IMR-90 (cell line): ENCODE results near the gene GFPT1. TPM values are rescaled to one million over a fixed set of nuclear protein-coding genes. Genes with fewer than 3 reads are reported as not detected.

Experiments used
- ATAC-seq: fragments of 200-7000 bp; cut with Tn5 transposase; 2 replicates; pipeline ENCODE4 v1.9.1; 2020; ENCODE audit warnings: low read depth, mild to moderate bottlenecking, moderate library complexity
- BruUV-seq: library from RNA; stranded (reverse); fragments of 400-500 nt; replicated peaks from 2 replicates; lab custom pipeline; 2021; lab: Mats Ljungman, UMichigan
- CTCF ChIA-PET: fragments of 300-600 bp; formaldehyde crosslinking; extraction: SDS; loops from one replicate; lab custom pipeline; 2021; ENCODE audit warnings: antibody characterized with exemption; lab: Yijun Ruan, JAX
- POLR2A ChIA-PET: fragments of 300-600 bp; sonication (Branson Sonifier 250); formaldehyde crosslinking; loops from one replicate; lab custom pipeline; 2022; ENCODE audit warnings: antibody characterized with exemption; ENCODE audit not compliant: unreplicated experiment; lab: Charles Lee
- DNase-seq: peaks from one replicate; pipeline ENCODE4 v3.0.0; 2013
- H2AFZ ChIP-seq: replicated peaks from 2 replicates; pipeline ENCODE3; 2013; ENCODE audit warnings: low read length, mild to moderate bottlenecking; ENCODE audit not compliant: poor library complexity
- H2AK5ac ChIP-seq: 2 replicates; pipeline ENCODE4 v1.6.1; 2013; ENCODE audit warnings: low read depth, low read length, inconsistent platforms
- H2AK9ac ChIP-seq: replicated peaks from 2 replicates; pipeline ENCODE3; 2013; ENCODE audit warnings: mild to moderate bottlenecking, low read depth, low read length, moderate library complexity; ENCODE audit not compliant: poor library complexity
- H2BK120ac ChIP-seq: 2 replicates; pipeline ENCODE4 v1.6.1; 2013; ENCODE audit warnings: low read depth, low read length, inconsistent platforms
- H2BK15ac ChIP-seq: 3 replicates; pipeline ENCODE4 v1.6.1; 2013; ENCODE audit warnings: low read depth, low read length, inconsistent platforms
- H2BK20ac ChIP-seq: 2 replicates; pipeline ENCODE4 v1.6.1; 2013; ENCODE audit warnings: low read depth, mild to moderate bottlenecking, inconsistent platforms, low read length, moderate library complexity
- H2BK5ac ChIP-seq: 2 replicates; pipeline ENCODE4 v1.6.1; 2013; ENCODE audit warnings: mild to moderate bottlenecking, low read depth, low read length, inconsistent platforms; ENCODE audit not compliant: poor library complexity, severe bottlenecking
- H3K14ac ChIP-seq: replicated peaks from 2 replicates; pipeline ENCODE4 v1.6.1; 2013; ENCODE audit warnings: low read depth, low read length, inconsistent platforms
- H3K18ac ChIP-seq: 2 replicates; pipeline ENCODE4 v1.6.1; 2013; ENCODE audit warnings: low read depth, low read length, control low read depth
- H3K23ac ChIP-seq: 2 replicates; pipeline ENCODE4 v1.6.1; 2013; ENCODE audit warnings: low read depth, low read length, inconsistent platforms
- H3K27ac ChIP-seq: 2 replicates; pipeline ENCODE4 v1.5.1; 2013; ENCODE audit warnings: mild to moderate bottlenecking, control low read depth, low read length; ENCODE audit not compliant: insufficient read depth
- H3K27me3 ChIP-seq: 2 replicates; pipeline ENCODE4 v1.6.1; 2013; ENCODE audit warnings: low read length; ENCODE audit not compliant: control insufficient read depth, insufficient read depth
- H3K36me3 ChIP-seq: 2 replicates; pipeline ENCODE4 v1.6.1; 2013; ENCODE audit warnings: low read length, mixed read lengths; ENCODE audit not compliant: control insufficient read depth, insufficient read depth
- H3K4ac ChIP-seq: 2 replicates; pipeline ENCODE4 v1.6.1; 2013; ENCODE audit warnings: low read depth, low read length, inconsistent platforms
- H3K4me1 ChIP-seq: 2 replicates; pipeline ENCODE4 v1.6.1; 2013; ENCODE audit warnings: low read length, mixed read lengths; ENCODE audit not compliant: control insufficient read depth, insufficient read depth
- H3K4me2 ChIP-seq: 2 replicates; pipeline ENCODE4 v1.6.1; 2013; ENCODE audit warnings: low read depth, mild to moderate bottlenecking, control low read depth, low read length, moderate library complexity
- H3K4me3 ChIP-seq: 2 replicates; pipeline ENCODE4 v1.5.1; 2013; ENCODE audit warnings: low read depth, mild to moderate bottlenecking, control low read depth, low read length, moderate library complexity; ENCODE audit not compliant: insufficient read depth
- H3K56ac ChIP-seq: 2 replicates; pipeline ENCODE4 v1.6.1; 2013; ENCODE audit warnings: low read length, inconsistent platforms; ENCODE audit not compliant: insufficient read depth; ENCODE audit errors: extremely low read depth
- H3K79me1 ChIP-seq, 2 experiments: 2 replicates each; pipeline ENCODE4 v1.6.1; 2013; ENCODE audit warnings: low read length in 2 of 2, inconsistent platforms in 1 of 2, low read depth in 1 of 2
- H3K9ac ChIP-seq: 2 replicates; pipeline ENCODE4 v1.6.1; 2013; ENCODE audit warnings: low read depth, low read length, control low read depth
- H3K9me1 ChIP-seq: 2 replicates; pipeline ENCODE4 v1.6.1; 2013; ENCODE audit warnings: low read length, inconsistent platforms; ENCODE audit not compliant: insufficient read depth
- H3K9me3 ChIP-seq: 2 replicates; pipeline ENCODE4 v1.6.1; 2013; ENCODE audit warnings: low read length; ENCODE audit not compliant: control insufficient read depth, insufficient read depth
- H4K20me1 ChIP-seq: 2 replicates; pipeline ENCODE4 v1.6.1; 2013; ENCODE audit warnings: low read length, inconsistent platforms; ENCODE audit not compliant: insufficient read depth
- H4K5ac ChIP-seq: 2 replicates; pipeline ENCODE4 v1.6.1; 2013; ENCODE audit warnings: mild to moderate bottlenecking, low read depth, low read length, control low read depth
- H4K8ac ChIP-seq, 2 experiments: 2 replicates each; pipeline ENCODE4 v1.6.1; 2013; ENCODE audit warnings: low read depth in 2 of 2, low read length in 2 of 2, control low read depth in 1 of 2, inconsistent platforms in 1 of 2
- H4K91ac ChIP-seq: 2 replicates; pipeline ENCODE4 v1.6.1; 2013; ENCODE audit warnings: low read depth, low read length, inconsistent platforms; ENCODE audit not compliant: insufficient read depth
- BHLHE40 ChIP-seq: fragments of 150-350 bp; IDR thresholded peaks from 2 replicates; pipeline ENCODE4 v1.6.1; 2016; ENCODE audit warnings: mild to moderate bottlenecking, low read depth, low read length
- CEBPB ChIP-seq: IDR thresholded peaks from 2 replicates; pipeline ENCODE4 v1.6.1; 2012; ENCODE audit warnings: low read depth, low read length, improper control_type of control experiment
- CHD1 ChIP-seq: IDR thresholded peaks from 2 replicates; pipeline ENCODE4 v1.6.1; 2012; ENCODE audit warnings: low read depth, low read length, improper control_type of control experiment
- FOS ChIP-seq: fragments of 150-350 bp; IDR thresholded peaks from 2 replicates; pipeline ENCODE4 v1.6.1; 2016; ENCODE audit warnings: low read depth, low read length
- MAFK ChIP-seq: IDR thresholded peaks from 2 replicates; pipeline ENCODE4 v1.6.1; 2012; ENCODE audit warnings: low read depth, low read length, improper control_type of control experiment
- MAZ ChIP-seq: IDR thresholded peaks from 2 replicates; pipeline ENCODE4 v1.6.1; 2012; ENCODE audit warnings: low read depth, mild to moderate bottlenecking, low read length, improper control_type of control experiment, moderate library complexity, borderline replicate concordance
- MXI1 ChIP-seq: IDR thresholded peaks from 2 replicates; pipeline ENCODE4 v1.6.1; 2012; ENCODE audit warnings: low read depth, mild to moderate bottlenecking, low read length, moderate library complexity, borderline replicate concordance
- NFE2L2 ChIP-seq: fragments of 150-350 bp; IDR thresholded peaks from 2 replicates; pipeline ENCODE4 v1.6.1; 2016; ENCODE audit warnings: low read depth, mild to moderate bottlenecking, low read length
- POLR2A ChIP-seq: IDR thresholded peaks from 2 replicates; pipeline ENCODE4 v1.6.1; 2012; ENCODE audit warnings: mild to moderate bottlenecking, low read depth, low read length
- RAD21 ChIP-seq: IDR thresholded peaks from 2 replicates; pipeline ENCODE4 v1.6.1; 2012; ENCODE audit warnings: low read length, improper control_type of control experiment
- RCOR1 ChIP-seq: IDR thresholded peaks from 2 replicates; pipeline ENCODE4 v1.6.1; 2012; ENCODE audit warnings: mild to moderate bottlenecking, low read length, improper control_type of control experiment; ENCODE audit not compliant: insufficient replicate concordance
- RFX5 ChIP-seq: IDR thresholded peaks from 2 replicates; pipeline ENCODE4 v1.8.0; 2012; ENCODE audit warnings: low read depth, mild to moderate bottlenecking, low read length, moderate library complexity
- SMC3 ChIP-seq: fragments of 150-350 bp; IDR thresholded peaks from 2 replicates; pipeline ENCODE4 v1.6.1; 2016; ENCODE audit warnings: low read depth, mild to moderate bottlenecking, antibody characterized with exemption, low read length, moderate library complexity
- WGBS, 2 experiments: methylation state at CpG; one replicate each; pipeline versions ENCODE4 v1.1.5 to v1.1.7; 2013; ENCODE audit warnings: missing lambda C conversion rate in 2 of 2; ENCODE audit not compliant: insufficient read length in 1 of 2; ENCODE audit errors: extremely low coverage in 2 of 2; 5-methylcytosine and 5-hydroxymethylcytosine counted together
- dilution Hi-C: fragments of 300-500 bp; cut with HindIII; formaldehyde crosslinking; loops from one replicate; pipeline ENCODE4 v1.14.3; 2018; ENCODE audit warnings: low sequenced_read_pairs; ENCODE audit not compliant: unreplicated experiment
- in situ Hi-C: fragments of 300-500 bp; cut with MboI; formaldehyde crosslinking; loops from 3 replicates; pipeline ENCODE4 v1.14.3; 2019; ENCODE audit warnings: low sequenced_read_pairs, inconsistent platforms, mixed read lengths
- intact Hi-C: fragments of 100-400 bp; cut with micrococcal nuclease; formaldehyde crosslinking; loops from 2 replicates; pipeline ENCODE4 v1.10.0; 2022
- polyA plus RNA-seq, 3 experiments: library from polyadenylated mRNA; depleted of rRNA; stranded (reverse); fragments of >200 nt; gene quantifications; 2 replicates each; pipeline ENCODE4 v1.2.3, GENCODE V29; 2012; ENCODE audit warnings: low replicate concordance in 1 of 3
- total RNA-seq: library from RNA; depleted of rRNA; stranded (reverse); fragments of >200 nt; gene quantifications from 2 replicates; pipeline ENCODE4 v1.2.3, GENCODE V29; 2012
- TF ChIP-seq, protein P1 (sequence below): fragments of 150-350 bp; IDR thresholded peaks from 2 replicates; pipeline ENCODE4 v1.6.1; 2016; ENCODE audit warnings: low read depth, mild to moderate bottlenecking, low read length, moderate library complexity, borderline replicate concordance
- TF ChIP-seq, protein P2 (sequence below): fragments of 150-350 bp; IDR thresholded peaks from 2 replicates; pipeline ENCODE4 v1.6.1; 2017; ENCODE audit warnings: mild to moderate bottlenecking, antibody characterized with exemption, low read length, low read depth
- TF ChIP-seq, protein P3 (sequence below): conservative IDR thresholded peaks from 2 replicates; pipeline ENCODE4 v1.5.1; 2012; ENCODE audit warnings: mild to moderate bottlenecking, low read depth, low read length, improper control_type of control experiment

The GFPT1 gene
- total and polyA plus RNA-seq, 2 of the 4 experiments (the other 2 are of a cell fraction), result 23.5 to 52.9 TPM

DNA sequence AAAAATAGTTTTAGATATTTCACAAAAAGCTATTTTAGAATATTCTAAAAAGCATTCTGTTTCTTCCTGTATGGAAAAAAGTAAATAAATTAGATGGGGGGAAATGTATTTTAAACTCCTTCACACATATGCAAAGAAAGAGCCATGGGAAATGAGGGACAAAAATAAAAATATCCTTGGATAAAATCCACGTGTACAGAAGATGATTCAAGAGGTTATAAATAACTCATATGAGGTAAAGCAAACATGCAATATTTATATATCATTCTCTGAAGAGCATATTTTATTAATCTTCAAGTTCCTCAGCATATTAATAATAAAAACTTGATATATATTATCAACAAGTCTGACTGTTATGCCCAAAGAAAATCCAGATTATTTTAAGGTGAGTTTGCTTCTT is 8.8 kb upstream of the GFPT1 start:
- H3K9me1 ChIP-seq, result no peaks in the 10 kb centered on the region
- peaks cover 21% of the 10 kb centered on the region for H3K36me3 ChIP-seq
- no peak overlapping the region for H2BK15ac ChIP-seq
- H3K4ac ChIP-seq, result no peak overlapping the region
- H4K20me1 ChIP-seq, result no peaks in the 10 kb centered on the region
- H3K56ac ChIP-seq, result no peak overlapping the region
- peak; percentile 7 for DNase-seq
- H2BK20ac ChIP-seq, result no peak overlapping the region
- H3K79me1 ChIP-seq, result 0 out of 4 replicates have a peak, but pooled peaks cover 0 to 5% of the 10 kb centered on the region in 2 experiments
- no peak overlapping the region for H4K5ac ChIP-seq
- POLR2A ChIA-PET, result no interaction called here
- intact Hi-C loops, result no loop called here
- H3K4me3 ChIP-seq, result no peak overlapping the region
- H4K8ac ChIP-seq, result no peak overlapping the region
- H2BK5ac ChIP-seq, result no peak overlapping the region
- H3K9me3 ChIP-seq, result no peaks in the 10 kb centered on the region
- H2BK120ac ChIP-seq, result no peak overlapping the region
- WGBS, 2 experiments, result no CpG with 5 or more reads among the region's 1 CpG
- H2AK5ac ChIP-seq, result no peak overlapping the region
- H2AK9ac ChIP-seq, result no peak overlapping the region
- CTCF ChIA-PET, result interaction anchor here (0.6 kb wide), 1 partner anchor 15 kb away, joined by 7 read pairs; no protein-coding TSS in a partner anchor
- no peaks in the 10 kb centered on the region for H3K27me3 ChIP-seq
- no peak overlapping the region for H3K23ac ChIP-seq
- TF ChIP-seq FOS (no peak), SMC3 (no peak), BHLHE40 (no peak), NFE2L2 (no peak), MAZ (no peak), POLR2A (no peak), MAFK (no peak), CEBPB (no peak), RCOR1 (no peak), CHD1 (no peak), RAD21 (no peak), RFX5 (no peak), MXI1 (no peak)
- TF ChIP-seq, protein P1, sequence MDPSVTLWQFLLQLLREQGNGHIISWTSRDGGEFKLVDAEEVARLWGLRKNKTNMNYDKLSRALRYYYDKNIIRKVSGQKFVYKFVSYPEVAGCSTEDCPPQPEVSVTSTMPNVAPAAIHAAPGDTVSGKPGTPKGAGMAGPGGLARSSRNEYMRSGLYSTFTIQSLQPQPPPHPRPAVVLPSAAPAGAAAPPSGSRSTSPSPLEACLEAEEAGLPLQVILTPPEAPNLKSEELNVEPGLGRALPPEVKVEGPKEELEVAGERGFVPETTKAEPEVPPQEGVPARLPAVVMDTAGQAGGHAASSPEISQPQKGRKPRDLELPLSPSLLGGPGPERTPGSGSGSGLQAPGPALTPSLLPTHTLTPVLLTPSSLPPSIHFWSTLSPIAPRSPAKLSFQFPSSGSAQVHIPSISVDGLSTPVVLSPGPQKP, result no peak
- TF ChIP-seq, protein P2, sequence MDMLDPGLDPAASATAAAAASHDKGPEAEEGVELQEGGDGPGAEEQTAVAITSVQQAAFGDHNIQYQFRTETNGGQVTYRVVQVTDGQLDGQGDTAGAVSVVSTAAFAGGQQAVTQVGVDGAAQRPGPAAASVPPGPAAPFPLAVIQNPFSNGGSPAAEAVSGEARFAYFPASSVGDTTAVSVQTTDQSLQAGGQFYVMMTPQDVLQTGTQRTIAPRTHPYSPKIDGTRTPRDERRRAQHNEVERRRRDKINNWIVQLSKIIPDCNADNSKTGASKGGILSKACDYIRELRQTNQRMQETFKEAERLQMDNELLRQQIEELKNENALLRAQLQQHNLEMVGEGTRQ, result no peak
- TF ChIP-seq, protein P3, sequence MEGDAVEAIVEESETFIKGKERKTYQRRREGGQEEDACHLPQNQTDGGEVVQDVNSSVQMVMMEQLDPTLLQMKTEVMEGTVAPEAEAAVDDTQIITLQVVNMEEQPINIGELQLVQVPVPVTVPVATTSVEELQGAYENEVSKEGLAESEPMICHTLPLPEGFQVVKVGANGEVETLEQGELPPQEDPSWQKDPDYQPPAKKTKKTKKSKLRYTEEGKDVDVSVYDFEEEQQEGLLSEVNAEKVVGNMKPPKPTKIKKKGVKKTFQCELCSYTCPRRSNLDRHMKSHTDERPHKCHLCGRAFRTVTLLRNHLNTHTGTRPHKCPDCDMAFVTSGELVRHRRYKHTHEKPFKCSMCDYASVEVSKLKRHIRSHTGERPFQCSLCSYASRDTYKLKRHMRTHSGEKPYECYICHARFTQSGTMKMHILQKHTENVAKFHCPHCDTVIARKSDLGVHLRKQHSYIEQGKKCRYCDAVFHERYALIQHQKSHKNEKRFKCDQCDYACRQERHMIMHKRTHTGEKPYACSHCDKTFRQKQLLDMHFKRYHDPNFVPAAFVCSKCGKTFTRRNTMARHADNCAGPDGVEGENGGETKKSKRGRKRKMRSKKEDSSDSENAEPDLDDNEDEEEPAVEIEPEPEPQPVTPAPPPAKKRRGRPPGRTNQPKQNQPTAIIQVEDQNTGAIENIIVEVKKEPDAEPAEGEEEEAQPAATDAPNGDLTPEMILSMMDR, result no peak
- no peaks in the 10 kb centered on the region for H3K4me1 ChIP-seq
- dilution Hi-C loops, result no loop called here
- no peak for ATAC-seq
- H2AFZ ChIP-seq, result no peak overlapping the region
- no peak overlapping the region for H3K4me2 ChIP-seq
- H3K27ac ChIP-seq, result no peak overlapping the region
- no peak overlapping the region for H3K9ac ChIP-seq
- H3K18ac ChIP-seq, result no peak overlapping the region
- in situ Hi-C loops, result no loop called here
- no peak overlapping the region for H4K91ac ChIP-seq
- no peak overlapping the region for H3K14ac ChIP-seq
- no TSS peak for BruUV-seq
